Kidney epithelial cell (primary cell): Measurements from ENCODE around the gene HOTAIR. TPM values are rescaled to one million over a fixed set of nuclear protein-coding genes. Genes with fewer than 3 reads are reported as not detected.

Source experiments
- DNase-seq: peaks from one replicate; pipeline ENCODE4 v3.0.0-alpha.2; 2010; ENCODE audit warnings: low read depth
- H3K27me3 ChIP-seq: 2 replicates; pipeline ENCODE4 v1.6.0; 2011; ENCODE audit warnings: low read length; ENCODE audit not compliant: control insufficient read depth, insufficient read depth
- H3K36me3 ChIP-seq: 2 replicates; pipeline ENCODE4 v1.5.1; 2011; ENCODE audit warnings: low read length; ENCODE audit not compliant: control insufficient read depth, insufficient read depth
- H3K4me3 ChIP-seq: 2 replicates; pipeline ENCODE4 v1.5.1; 2011; ENCODE audit warnings: low read depth, mild to moderate bottlenecking, control low read depth, low read length
- CTCF ChIP-seq: IDR thresholded peaks from 2 replicates; pipeline ENCODE4 v1.5.1; 2011; ENCODE audit warnings: mild to moderate bottlenecking, moderate library complexity, low read length, control low read depth, inconsistent platforms; ENCODE audit not compliant: insufficient read depth, poor library complexity, severe bottlenecking
- total RNA-seq: library from RNA; depleted of rRNA; stranded (reverse); fragments of >200 nt; gene quantifications from 2 replicates; pipeline ENCODE4 v1.2.3, GENCODE V29; 2015

The HOTAIR gene
- total RNA-seq, 1 donor from 2014 or later = 0.46 TPM

DNA sequence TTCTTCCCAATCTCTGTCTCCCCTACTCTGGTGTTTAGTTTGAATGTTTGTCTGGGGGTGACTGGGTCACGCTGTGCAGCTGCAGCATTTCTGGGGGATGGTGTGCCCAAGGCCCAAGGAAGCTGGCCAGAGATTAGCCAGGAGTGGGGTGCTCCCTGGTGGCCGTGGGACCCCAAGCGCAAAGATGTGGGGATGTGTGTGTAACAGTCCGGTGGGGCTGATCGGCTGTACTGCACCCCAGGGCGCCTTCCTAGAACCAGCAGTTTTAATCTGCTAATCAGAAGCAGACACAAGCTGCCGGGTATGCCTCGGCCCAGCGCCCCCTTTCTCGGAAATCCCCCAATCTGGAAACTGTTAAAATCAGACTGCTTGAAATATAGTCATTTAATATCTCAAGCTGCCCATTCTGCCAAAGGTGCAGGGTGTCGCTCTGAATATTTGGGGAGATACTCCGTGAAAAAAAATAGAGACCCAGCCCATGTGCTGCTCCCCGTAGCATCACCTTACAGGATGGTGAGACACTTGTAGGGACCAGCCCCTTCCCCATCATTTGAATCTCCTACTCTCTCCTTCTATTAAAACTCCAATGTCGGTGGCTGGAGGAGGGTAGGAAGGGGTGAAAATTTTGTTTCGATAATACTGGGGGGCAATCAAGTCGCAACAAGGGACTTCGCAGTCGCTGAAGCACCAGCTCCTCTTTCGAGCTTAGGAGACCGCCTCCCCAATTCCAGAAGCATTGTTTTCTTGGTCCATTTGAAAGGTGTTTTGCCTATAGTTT, 29.5 kb upstream of the HOTAIR start:
- no peaks in the 10 kb centered on the region for H3K36me3 ChIP-seq
- H3K27me3 ChIP-seq = peaks cover 25% of the 10 kb centered on the region
- no peak overlapping the region for H3K4me3 ChIP-seq
- no peak for DNase-seq
- TF ChIP-seq CTCF = no peak

- DNase-seq = no peak
- H3K36me3 ChIP-seq = no peaks in the 10 kb centered on the region
- no peak overlapping the region for H3K4me3 ChIP-seq
- peaks cover 23% of the 10 kb centered on the region for H3K27me3 ChIP-seq
- TF ChIP-seq CTCF = no peak
Observed at GRCh38 chr12:54003625-54004024, 28.9 kb upstream of the HOTAIR start.

- Histone ChIP-seq H3K4me3 (no peak overlapping the region), H3K36me3 (no peaks in the 10 kb centered on the region), H3K27me3 (peaks cover 27% of the 10 kb centered on the region)
- DNase-seq = no peak
- TF ChIP-seq CTCF = no peak
Observed at GRCh38 chr12:54002915-54003389, 28.2 kb upstream of the HOTAIR start.

DNA sequence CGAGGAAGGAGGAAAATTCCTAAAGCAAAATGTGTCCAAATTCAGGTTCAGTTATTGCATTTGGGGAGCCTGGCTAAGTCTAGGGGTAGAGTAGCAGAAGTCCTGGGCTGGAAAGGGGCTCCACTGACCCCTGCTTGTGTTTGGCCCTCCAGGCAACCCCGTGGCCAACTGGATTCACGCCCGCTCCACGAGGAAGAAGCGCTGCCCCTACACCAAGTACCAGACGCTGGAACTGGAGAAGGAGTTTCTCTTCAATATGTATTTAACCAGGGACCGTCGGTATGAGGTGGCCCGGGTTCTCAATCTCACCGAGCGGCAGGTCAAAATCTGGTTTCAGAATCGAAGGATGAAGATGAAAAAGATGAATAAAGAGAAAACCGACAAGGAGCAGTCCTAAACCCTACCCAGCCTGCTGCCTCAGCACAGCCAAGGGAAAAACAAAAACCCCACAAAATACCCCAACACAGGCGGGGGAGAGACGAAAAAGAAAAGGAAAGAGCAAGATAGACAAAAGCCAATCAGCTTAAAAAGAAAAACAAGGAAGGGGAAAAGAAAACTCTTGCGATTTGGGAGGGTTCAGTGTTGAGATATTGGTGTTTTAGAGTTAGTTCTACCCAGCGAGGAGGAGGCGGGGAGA, 27.6 kb upstream of the HOTAIR start:
- peaks cover 30% of the 10 kb centered on the region for H3K27me3 ChIP-seq
- H3K4me3 ChIP-seq = no peak overlapping the region
- no peaks in the 10 kb centered on the region for H3K36me3 ChIP-seq
- DNase-seq = no peak
- no peak for TF ChIP-seq CTCF

DNA sequence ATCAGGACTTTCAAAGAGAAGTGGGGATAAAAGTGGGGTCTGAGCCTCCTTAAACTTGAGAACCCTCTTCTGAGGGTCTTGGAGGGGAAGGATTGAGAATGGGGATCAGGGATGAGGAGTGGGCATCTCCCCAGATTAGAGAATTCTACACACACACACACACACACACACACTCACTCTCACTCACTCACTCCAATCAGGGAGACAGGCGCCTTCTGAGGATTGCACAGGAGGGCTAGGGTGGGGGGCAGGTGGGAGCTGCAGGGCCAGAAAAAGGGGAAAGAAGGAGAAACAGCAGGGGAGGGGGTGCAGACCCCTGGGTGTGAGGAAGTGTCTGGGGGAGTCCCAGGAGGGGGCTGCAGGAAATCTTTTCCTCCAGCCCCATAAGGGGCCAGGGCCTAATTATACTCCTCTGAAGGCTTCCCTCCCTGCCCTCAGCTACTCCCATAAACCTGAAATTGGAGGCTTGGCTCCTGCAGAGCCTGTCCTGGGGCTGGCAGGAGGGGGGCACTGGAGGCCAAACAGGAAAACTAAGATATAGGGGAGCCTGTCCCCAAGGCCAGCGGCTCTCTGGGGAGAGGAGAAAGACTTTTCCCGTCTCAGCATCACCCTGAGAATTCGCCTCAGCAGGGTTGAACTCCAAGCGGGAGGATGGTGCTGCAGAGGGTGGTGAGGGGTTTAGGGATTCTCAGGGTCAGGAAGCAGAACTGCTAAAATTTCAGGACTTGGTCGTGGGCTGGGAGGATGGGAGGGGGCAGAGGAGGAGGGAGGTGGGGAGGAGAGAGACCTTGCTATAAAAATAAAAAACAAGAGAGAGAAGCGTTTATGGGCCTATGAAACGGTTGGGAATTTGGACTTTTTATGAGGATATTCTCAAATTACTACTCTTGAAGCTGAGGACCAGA, 26.8 kb upstream of the HOTAIR start:
- Histone ChIP-seq H3K4me3 (peak overlapping the region; percentile 62), H3K36me3 (no peaks in the 10 kb centered on the region), H3K27me3 (peaks cover 29% of the 10 kb centered on the region)
- no peak for TF ChIP-seq CTCF
- DNase-seq = no peak
